Rectal smooth muscle tissue (tissue), 1 donor: ENCODE results near the gene CSNK1G3.

Experiments used
- H3K27ac ChIP-seq: one replicate; pipeline ENCODE4 v1.7.0; 2013; ENCODE audit warnings: low read depth, low read length, inconsistent platforms
- H3K27me3 ChIP-seq: one replicate; pipeline ENCODE4 v1.7.0; 2013; ENCODE audit warnings: low read length; ENCODE audit not compliant: control insufficient read depth, insufficient read depth
- H3K36me3 ChIP-seq: one replicate; pipeline ENCODE4 v1.7.0; 2013; ENCODE audit warnings: low read length; ENCODE audit not compliant: control insufficient read depth, insufficient read depth
- H3K4me1 ChIP-seq: one replicate; pipeline ENCODE4 v1.7.0; 2013; ENCODE audit warnings: low read length; ENCODE audit not compliant: control insufficient read depth, insufficient read depth
- H3K4me3 ChIP-seq: one replicate; pipeline ENCODE4 v1.7.0; 2013; ENCODE audit warnings: low read length
- H3K9ac ChIP-seq: one replicate; pipeline ENCODE4 v1.7.0; 2013; ENCODE audit warnings: low read length

Gene CSNK1G3

GRCh38 chr5:123546657-123547056, 34.7 kb downstream of the CSNK1G3 start:
- H3K4me3 ChIP-seq = no peak overlapping the region
- no peak overlapping the region for H3K9ac ChIP-seq
- H3K4me1 ChIP-seq = peaks cover 2% of the 10 kb centered on the region
- H3K27ac ChIP-seq = no peak overlapping the region
- H3K27me3 ChIP-seq = no peaks in the 10 kb centered on the region
- peaks cover 2% of the 10 kb centered on the region for H3K36me3 ChIP-seq

DNA sequence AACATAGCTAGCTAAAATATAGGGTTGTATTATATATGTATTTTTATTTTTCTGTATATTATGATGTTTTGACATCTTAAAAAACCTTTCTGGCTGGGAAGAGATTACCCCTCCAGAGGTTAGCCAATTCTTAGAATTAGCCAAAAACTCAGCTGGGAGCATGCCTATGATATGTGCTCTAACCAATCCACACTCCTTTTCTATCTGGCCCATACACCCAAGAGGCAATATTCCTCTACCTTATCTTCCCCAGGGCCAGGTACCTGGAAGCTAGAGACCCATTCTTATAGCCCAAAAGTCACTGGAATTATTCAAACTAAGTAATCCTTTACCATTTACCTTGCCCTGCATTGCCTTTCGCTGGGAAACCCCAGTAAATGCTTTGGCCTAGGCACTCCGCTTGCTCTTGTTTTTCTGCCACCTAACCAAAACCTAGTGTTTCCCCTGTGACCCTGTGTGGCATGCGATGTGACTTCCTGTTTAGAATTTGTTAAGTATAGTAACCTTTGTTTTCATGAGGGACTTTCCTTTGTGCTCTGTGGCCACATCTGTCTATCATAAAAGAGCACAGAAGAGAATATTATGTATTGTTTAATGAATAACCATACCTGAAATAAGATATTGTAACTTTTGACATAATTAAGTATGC, 37.4 kb downstream of the CSNK1G3 start:
- H3K9ac ChIP-seq = no peak overlapping the region

GRCh38 chr5:123554601-123555000, 42.6 kb downstream of the CSNK1G3 start:
- H3K4me3 ChIP-seq = no peak overlapping the region
- H3K9ac ChIP-seq = no peak overlapping the region
- no peaks in the 10 kb centered on the region for H3K27me3 ChIP-seq
- H3K27ac ChIP-seq = no peak overlapping the region
- H3K36me3 ChIP-seq = no peaks in the 10 kb centered on the region
- no peaks in the 10 kb centered on the region for H3K4me1 ChIP-seq

More for the DNA sequence above, 37.4 kb downstream of the CSNK1G3 start:
- Histone ChIP-seq H3K4me3 (no peak overlapping the region), H3K4me1 (no peaks in the 10 kb centered on the region), H3K27ac (no peak overlapping the region), H3K27me3 (no peaks in the 10 kb centered on the region), H3K36me3 (peaks cover 2% of the 10 kb centered on the region)

DNA sequence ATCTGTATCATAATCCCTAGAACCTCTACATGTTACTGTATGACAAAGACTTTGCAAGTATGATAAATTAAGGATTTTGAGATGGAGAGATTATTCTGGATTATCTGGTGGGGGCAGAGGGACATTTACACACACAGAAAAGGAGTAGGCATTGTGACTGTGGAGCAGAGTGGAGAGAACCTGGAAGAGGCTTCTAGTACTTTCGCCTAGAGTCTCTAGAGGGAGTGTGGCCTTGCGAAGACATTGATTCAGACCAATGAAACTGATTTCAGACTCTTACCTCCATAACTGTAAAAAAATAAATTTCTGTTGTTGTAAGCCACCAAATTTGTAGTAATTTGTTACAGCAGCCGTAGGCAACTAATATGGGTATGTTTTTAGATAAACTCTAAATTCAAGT, 45.9 kb downstream of the CSNK1G3 start:
- H3K9ac ChIP-seq = no peak overlapping the region
- H3K27ac ChIP-seq = no peak overlapping the region
- H3K4me1 ChIP-seq = no peaks in the 10 kb centered on the region
- no peak overlapping the region for H3K4me3 ChIP-seq
- H3K27me3 ChIP-seq = no peaks in the 10 kb centered on the region
- no peaks in the 10 kb centered on the region for H3K36me3 ChIP-seq

- no peaks in the 10 kb centered on the region for H3K4me1 ChIP-seq
- H3K9ac ChIP-seq = no peak overlapping the region
- no peak overlapping the region for H3K27ac ChIP-seq
- H3K4me3 ChIP-seq = no peak overlapping the region
- no peaks in the 10 kb centered on the region for H3K36me3 ChIP-seq
- H3K27me3 ChIP-seq = no peaks in the 10 kb centered on the region
Observed at GRCh38 chr5:123558762-123559433, 46.9 kb downstream of the CSNK1G3 start.

DNA sequence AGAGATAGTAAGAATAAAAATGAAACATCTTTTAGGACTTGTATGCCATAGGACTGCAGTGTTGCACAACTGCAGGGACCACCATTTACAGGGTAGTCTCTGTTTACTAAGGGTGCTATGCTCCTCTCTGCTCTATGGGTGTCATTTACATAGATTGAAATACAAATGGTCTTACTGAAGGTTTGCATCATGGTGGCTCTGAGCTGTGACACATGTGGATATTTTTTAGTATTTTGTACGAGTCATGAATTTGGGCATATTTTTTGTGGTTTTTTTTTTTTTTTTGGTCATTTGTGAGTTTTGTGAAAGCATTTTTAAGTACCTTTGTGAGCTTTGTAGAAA, 47.4 kb downstream of the CSNK1G3 start:
- no peak overlapping the region for H3K4me3 ChIP-seq
- H3K4me1 ChIP-seq = no peaks in the 10 kb centered on the region
- H3K9ac ChIP-seq = no peak overlapping the region
- no peaks in the 10 kb centered on the region for H3K36me3 ChIP-seq
- H3K27ac ChIP-seq = no peak overlapping the region
- H3K27me3 ChIP-seq = no peaks in the 10 kb centered on the region

DNA sequence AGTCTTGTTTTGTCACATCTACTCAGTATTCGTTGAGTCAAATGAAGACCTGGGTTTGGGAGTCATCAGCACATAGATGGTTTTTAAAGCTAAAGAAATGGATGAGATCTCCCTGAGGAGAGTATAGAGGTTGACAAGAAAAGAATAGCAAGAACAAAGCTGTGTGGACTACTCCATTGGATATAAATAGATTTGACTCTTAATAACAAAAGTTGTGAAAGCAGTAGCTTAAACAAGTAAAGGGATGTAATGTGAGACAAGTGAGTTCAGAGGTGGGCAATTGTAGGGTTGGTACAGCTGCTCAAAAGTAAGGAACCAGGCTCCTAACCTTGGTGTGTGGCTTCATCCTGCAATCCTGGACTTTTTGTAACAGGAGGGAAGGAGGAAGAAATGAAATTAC, 49.3 kb downstream of the CSNK1G3 start:
- Histone ChIP-seq H3K27ac (no peak overlapping the region), H3K36me3 (no peaks in the 10 kb centered on the region), H3K4me1 (no peaks in the 10 kb centered on the region), H3K9ac (no peak overlapping the region), H3K27me3 (no peaks in the 10 kb centered on the region), H3K4me3 (no peak overlapping the region)

DNA sequence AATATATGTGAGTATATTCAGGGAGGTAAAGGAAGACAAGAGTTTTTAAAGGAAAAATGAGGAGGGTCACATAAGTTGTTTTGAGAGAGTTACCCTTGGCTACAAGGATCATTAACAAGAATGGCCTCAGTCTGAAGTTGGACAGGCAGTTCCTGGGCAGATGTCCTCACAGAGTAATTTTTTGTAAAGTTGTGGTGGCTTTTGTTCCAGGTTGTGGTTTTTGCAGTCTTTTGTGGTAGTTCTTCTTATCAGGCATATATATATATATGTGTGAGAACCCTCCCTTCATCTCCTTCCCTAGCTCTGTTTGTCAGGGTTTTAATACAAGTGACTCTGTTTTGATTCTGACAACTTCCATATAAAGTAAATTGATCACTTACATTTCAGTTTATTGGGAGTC, 60.0 kb downstream of the CSNK1G3 start:
- Histone ChIP-seq H3K4me1 (no peaks in the 10 kb centered on the region), H3K4me3 (no peak overlapping the region), H3K27ac (no peak overlapping the region), H3K36me3 (no peaks in the 10 kb centered on the region), H3K27me3 (no peaks in the 10 kb centered on the region), H3K9ac (no peak overlapping the region)

- Histone ChIP-seq H3K27ac (no peak overlapping the region), H3K36me3 (no peaks in the 10 kb centered on the region), H3K9ac (no peak overlapping the region)
Observed at GRCh38 chr5:123578390-123578789, 66.4 kb downstream of the CSNK1G3 start.

DNA sequence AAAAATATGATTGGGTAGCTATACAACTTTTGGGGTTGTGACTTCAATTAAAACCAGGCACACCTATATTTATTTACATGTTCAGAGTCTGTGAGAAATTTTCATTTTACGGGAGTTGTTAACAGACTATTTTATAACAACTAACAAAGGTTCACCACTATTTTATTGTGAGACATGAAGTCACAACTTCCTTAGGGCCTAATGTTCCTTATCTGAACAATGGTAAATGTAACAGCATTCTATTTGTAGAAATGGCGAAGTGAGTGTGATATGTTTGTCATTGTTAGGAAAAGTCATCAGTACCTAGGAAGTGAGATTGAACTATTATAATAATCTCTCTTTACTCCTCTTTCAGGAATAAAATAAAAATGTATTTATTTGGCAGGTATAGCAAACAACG, 67.4 kb downstream of the CSNK1G3 start:
- Histone ChIP-seq H3K27ac (no peak overlapping the region), H3K27me3 (no peaks in the 10 kb centered on the region), H3K9ac (no peak overlapping the region), H3K4me1 (no peaks in the 10 kb centered on the region), H3K36me3 (no peaks in the 10 kb centered on the region), H3K4me3 (no peak overlapping the region)

More at GRCh38 chr5:123578390-123578789, 66.4 kb downstream of the CSNK1G3 start:
- no peaks in the 10 kb centered on the region for H3K27me3 ChIP-seq
- no peak overlapping the region for H3K4me3 ChIP-seq
- no peaks in the 10 kb centered on the region for H3K4me1 ChIP-seq

DNA sequence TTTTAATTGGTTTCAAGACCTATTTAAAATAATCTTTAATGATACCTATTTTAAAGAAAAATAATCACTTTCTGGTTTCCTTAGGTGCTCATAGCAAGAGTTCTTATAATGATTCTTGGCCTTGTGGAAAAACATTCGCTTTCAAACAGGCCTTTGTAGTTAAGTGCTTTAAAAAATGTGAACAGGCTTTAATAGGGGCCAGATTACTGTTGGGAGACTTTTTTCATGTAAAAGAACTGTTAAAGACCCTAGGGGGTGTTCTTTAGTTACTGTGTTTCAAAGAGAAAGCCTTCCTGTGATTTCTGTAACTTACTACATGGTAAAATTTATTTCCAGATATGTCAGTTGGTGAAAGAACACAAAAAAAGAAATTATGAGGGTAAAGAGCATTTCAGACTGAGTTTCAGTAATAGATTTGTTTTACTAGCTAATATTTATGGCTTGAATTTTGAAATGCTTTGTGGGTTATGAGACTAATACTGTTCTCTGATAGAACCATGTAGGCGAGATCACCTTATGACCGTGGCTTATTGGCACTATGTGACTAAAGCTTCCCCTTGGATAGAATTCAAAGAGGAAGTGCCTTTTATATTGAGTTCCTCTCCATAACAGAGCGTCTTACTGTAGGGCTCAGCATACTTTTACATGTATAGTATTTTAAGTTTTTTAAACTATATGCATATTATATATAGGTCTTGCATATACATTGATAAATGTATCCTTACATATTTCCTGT, 70.7 kb downstream of the CSNK1G3 start:
- no peak overlapping the region for H3K27ac ChIP-seq

GRCh38 chr5:123585871-123586270, 73.9 kb downstream of the CSNK1G3 start:
- Histone ChIP-seq H3K4me3 (no peak overlapping the region), H3K4me1 (no peaks in the 10 kb centered on the region), H3K27me3 (no peaks in the 10 kb centered on the region), H3K36me3 (no peaks in the 10 kb centered on the region), H3K27ac (no peak overlapping the region), H3K9ac (no peak overlapping the region)

More for the DNA sequence above, 70.7 kb downstream of the CSNK1G3 start:
- Histone ChIP-seq H3K4me3 (no peak overlapping the region), H3K36me3 (no peaks in the 10 kb centered on the region), H3K27me3 (no peaks in the 10 kb centered on the region), H3K4me1 (no peaks in the 10 kb centered on the region), H3K9ac (no peak overlapping the region)
